Activated CD8-positive, alpha-beta T cell treated with anti-CD3 and anti-CD28 coated beads for 36 hours (primary cell): ENCODE results near the gene TARBP2. TPM values are rescaled to one million over a fixed set of nuclear protein-coding genes. Genes with fewer than 3 reads are reported as not detected.

ENCODE experiments used
- ATAC-seq: fragments of 200-7000 bp; cut with Tn5 transposase; one replicate; pipeline ENCODE4 v1.10.0; 2021; ENCODE audit warnings: mild to moderate bottlenecking, moderate library complexity
- CTCF ChIA-PET: fragments of 350-600 bp; sonication (Branson Sonifier 250); formaldehyde crosslinking; loops from one replicate; lab custom pipeline; 2021; ENCODE audit warnings: antibody characterized with exemption; lab: Charles Lee
- POLR2A ChIA-PET: fragments of 350-600 bp; sonication (Branson Sonifier 250); formaldehyde crosslinking; loops from one replicate; lab custom pipeline; 2021; ENCODE audit warnings: antibody characterized with exemption; lab: Charles Lee
- DNase-seq: peaks from one replicate; pipeline ENCODE4 v3.0.0-alpha.2; 2020
- H3K27ac Mint-ChIP-seq: one replicate; pipeline ENCODE4 v1.8.0; 2021; ENCODE audit warnings: mild to moderate bottlenecking, mixed read lengths
- H3K27me3 Mint-ChIP-seq: one replicate; pipeline ENCODE4 v1.8.0; 2021; ENCODE audit warnings: mixed read lengths
- H3K36me3 Mint-ChIP-seq: one replicate; pipeline ENCODE4 v1.8.0; 2021; ENCODE audit warnings: low read depth, mixed read lengths
- H3K4me1 Mint-ChIP-seq: one replicate; pipeline ENCODE4 v1.8.0; 2021; ENCODE audit warnings: low read depth, mixed read lengths
- H3K4me3 Mint-ChIP-seq: one replicate; pipeline ENCODE4 v1.8.0; 2021; ENCODE audit warnings: mild to moderate bottlenecking, moderate library complexity, mixed read lengths
- H3K9me3 Mint-ChIP-seq: one replicate; pipeline ENCODE4 v1.8.0; 2021; ENCODE audit warnings: mixed read lengths
- intact Hi-C: fragments of 100-400 bp; cut with micrococcal nuclease; formaldehyde crosslinking; loops from one replicate; pipeline ENCODE4 v1.10.0; 2022
- total RNA-seq, 2 experiments: library from RNA; stranded (reverse); gene quantifications; one replicate each; pipeline ENCODE4 v1.2.3, GENCODE V29; 2021
- TF ChIP-seq, protein P1 (sequence below): fragments of 200-600 bp; IDR thresholded peaks from one replicate; pipeline ENCODE4 v1.8.0; 2022; ENCODE audit warnings: antibody characterized with exemption, mild to moderate bottlenecking

The TARBP2 gene
- total RNA-seq, 2 experiments from 2014 or later, result 32.0 to 33.3 TPM

DNA sequence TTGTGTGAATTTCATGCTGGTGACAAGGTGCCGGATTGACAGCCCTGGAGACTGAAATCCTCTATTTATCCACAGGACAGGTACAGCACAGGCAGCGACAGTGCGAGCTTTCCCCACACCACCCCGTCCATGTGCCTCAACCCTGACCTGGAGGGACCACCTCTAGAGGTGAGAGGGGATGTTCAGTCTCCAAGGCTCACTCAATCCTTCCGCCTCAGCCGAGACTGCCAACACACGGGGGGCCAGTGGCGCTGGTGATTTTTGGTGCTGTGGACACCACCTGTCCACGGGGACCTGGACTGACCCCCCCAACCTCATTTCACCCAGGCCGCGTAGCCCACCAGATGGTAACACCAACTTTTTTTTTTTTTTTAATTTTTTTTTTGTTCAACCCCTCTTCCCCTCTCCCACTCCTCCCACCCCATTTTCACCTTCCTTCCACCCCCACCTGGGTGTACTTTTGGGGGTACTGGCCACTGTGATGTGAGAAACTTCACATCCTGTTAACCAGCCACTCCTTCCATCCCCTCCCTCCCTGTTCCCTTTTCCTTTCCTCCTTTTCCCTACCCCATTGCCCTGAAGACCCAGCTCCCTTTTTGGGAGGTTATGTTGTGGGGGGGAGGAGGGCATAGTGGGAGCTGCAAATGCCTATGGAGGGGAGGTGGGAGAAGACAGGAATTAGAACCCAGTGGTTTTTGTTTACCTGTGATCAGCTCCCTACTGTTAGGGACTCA lies 36.2 kb upstream of the TARBP2 start:
- intact Hi-C loops, result no loop called here
- H3K27ac Mint-ChIP-seq, result peak overlapping the region; percentile 51
- peak; percentile 21 for ATAC-seq

DNA sequence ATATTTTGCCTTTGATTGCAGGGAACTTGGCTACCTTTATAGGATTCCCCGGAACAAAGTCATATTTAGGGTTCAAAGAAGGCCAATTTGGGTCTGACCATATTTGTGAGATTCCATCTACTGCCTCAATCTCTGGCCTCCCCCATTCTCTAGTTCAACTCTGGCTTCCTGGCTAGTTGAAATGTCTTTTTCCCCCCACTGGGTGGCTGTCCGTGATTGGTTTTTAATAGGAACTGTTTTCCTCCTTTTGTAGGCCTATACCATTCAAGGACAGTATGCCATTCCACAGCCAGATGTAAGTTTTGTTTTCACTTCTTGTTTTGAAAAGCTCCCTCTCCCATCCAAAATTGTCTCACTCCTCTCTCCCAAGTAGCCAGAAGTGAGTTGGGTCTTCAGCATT lies 35.4 kb upstream of the TARBP2 start:
- ChIA-PET POLR2A (interaction anchor here (43.3 to 54.1 kb wide), 2 partner anchors 2 to 21 kb away, joined by 1494 read pairs; partner anchors contain the start of genes MAP3K12, NPFF, PCBP2 and TARBP2), CTCF (interaction anchor here (2.4 kb wide), 1 partner anchor 11 kb away, joined by 16 read pairs; no protein-coding TSS in a partner anchor)
- no peak overlapping the region for H3K27ac Mint-ChIP-seq
- no peaks in the 10 kb centered on the region for H3K27me3 Mint-ChIP-seq
- TF ChIP-seq, protein P1, sequence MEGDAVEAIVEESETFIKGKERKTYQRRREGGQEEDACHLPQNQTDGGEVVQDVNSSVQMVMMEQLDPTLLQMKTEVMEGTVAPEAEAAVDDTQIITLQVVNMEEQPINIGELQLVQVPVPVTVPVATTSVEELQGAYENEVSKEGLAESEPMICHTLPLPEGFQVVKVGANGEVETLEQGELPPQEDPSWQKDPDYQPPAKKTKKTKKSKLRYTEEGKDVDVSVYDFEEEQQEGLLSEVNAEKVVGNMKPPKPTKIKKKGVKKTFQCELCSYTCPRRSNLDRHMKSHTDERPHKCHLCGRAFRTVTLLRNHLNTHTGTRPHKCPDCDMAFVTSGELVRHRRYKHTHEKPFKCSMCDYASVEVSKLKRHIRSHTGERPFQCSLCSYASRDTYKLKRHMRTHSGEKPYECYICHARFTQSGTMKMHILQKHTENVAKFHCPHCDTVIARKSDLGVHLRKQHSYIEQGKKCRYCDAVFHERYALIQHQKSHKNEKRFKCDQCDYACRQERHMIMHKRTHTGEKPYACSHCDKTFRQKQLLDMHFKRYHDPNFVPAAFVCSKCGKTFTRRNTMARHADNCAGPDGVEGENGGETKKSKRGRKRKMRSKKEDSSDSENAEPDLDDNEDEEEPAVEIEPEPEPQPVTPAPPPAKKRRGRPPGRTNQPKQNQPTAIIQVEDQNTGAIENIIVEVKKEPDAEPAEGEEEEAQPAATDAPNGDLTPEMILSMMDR, result no peak
- DNase-seq, result no peak
- ATAC-seq, result no peak
- no peak overlapping the region for H3K4me3 Mint-ChIP-seq
- peaks cover 39% of the 10 kb centered on the region for H3K4me1 Mint-ChIP-seq
- peaks cover 82% of the 10 kb centered on the region for H3K36me3 Mint-ChIP-seq
- no peaks in the 10 kb centered on the region for H3K9me3 Mint-ChIP-seq
- intact Hi-C loops, result no loop called here

More for the DNA sequence above, 36.2 kb upstream of the TARBP2 start:
- Mint-ChIP-seq H3K9me3 (no peaks in the 10 kb centered on the region), H3K27me3 (no peaks in the 10 kb centered on the region), H3K36me3 (peaks cover 85% of the 10 kb centered on the region), H3K4me1 (peaks cover 45% of the 10 kb centered on the region), H3K4me3 (no peak overlapping the region)
- DNase-seq, result no peak
- TF ChIP-seq, protein P1, result no peak
- ChIA-PET POLR2A (interaction anchor here (0.8 to 54.1 kb wide), 5 partner anchors 3 to 417 kb away, joined by 3 to 1494 read pairs (median 4); partner anchors contain the start of genes MAP3K12, NPFF, PCBP2 and TARBP2), CTCF (interaction anchor here (2.4 kb wide), 1 partner anchor 12 kb away, joined by 16 read pairs; no protein-coding TSS in a partner anchor)

DNA sequence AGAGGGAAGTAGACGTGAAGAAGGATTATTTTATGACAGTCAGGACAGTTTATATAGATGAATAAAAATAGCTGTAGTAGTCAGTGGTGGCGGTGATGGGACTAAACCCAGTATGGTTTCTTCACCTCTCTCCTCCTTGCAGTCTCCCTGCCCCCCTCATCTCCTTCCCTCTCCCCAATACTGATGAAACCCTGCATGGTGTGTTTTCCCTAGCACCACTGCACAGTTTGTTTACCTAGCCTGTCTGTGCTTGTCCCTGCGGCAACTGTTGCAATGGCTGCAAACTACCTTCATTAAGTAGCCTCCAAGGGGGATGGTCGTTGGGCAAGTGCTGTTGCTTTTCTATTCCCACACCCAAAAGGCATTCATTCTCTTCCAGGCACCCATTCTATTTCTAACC lies 34.4 kb upstream of the TARBP2 start:
- Mint-ChIP-seq H3K27me3 (no peaks in the 10 kb centered on the region), H3K4me1 (peaks cover 38% of the 10 kb centered on the region), H3K4me3 (no peak overlapping the region), H3K36me3 (peaks cover 82% of the 10 kb centered on the region), H3K27ac (peak overlapping the region; percentile 19), H3K9me3 (no peaks in the 10 kb centered on the region)
- DNase-seq, result no peak
- intact Hi-C loops, result no loop called here
- TF ChIP-seq, protein P1, result no peak
- ChIA-PET POLR2A (interaction anchor here (43.3 to 54.1 kb wide), 2 partner anchors 1 to 20 kb away, joined by 1494 read pairs; partner anchors contain the start of genes MAP3K12, NPFF, PCBP2 and TARBP2), CTCF (no interaction called here)
- no peak for ATAC-seq

DNA sequence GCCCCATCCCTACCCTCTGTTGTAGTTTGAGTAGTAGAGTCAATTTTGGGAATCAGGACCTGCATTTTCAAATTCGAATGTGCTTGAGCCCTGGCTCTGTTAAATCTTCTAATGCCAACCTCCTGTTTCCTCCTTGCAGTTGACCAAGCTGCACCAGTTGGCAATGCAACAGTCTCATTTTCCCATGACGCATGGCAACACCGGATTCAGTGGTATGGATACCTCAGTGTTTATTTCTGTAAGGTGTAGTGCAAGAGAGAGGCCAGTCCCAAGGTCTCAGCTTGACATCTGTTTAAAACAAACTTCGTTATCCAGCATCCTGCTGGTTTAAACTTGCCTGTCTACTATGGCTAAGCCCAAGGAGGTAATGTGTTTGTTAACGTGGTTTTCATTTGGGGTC lies 34.0 kb upstream of the TARBP2 start:
- ChIA-PET CTCF (interaction anchor here (1.3 kb wide), 1 partner anchor 14 kb away, joined by 3 read pairs; no protein-coding TSS in a partner anchor), POLR2A (interaction anchor here (43.3 to 54.1 kb wide), 2 partner anchors 1 to 20 kb away, joined by 1494 read pairs; partner anchors contain the start of genes MAP3K12, NPFF, PCBP2 and TARBP2)
- Mint-ChIP-seq H3K4me3 (no peak overlapping the region), H3K27ac (no peak overlapping the region), H3K4me1 (peaks cover 40% of the 10 kb centered on the region), H3K9me3 (no peaks in the 10 kb centered on the region), H3K36me3 (peaks cover 82% of the 10 kb centered on the region), H3K27me3 (no peaks in the 10 kb centered on the region)
- DNase-seq, result no peak
- intact Hi-C loops, result no loop called here
- ATAC-seq, result no peak
- TF ChIP-seq, protein P1, result no peak
